ENCODE results near the gene SLAMF6.
"Not testable (repeated sequence)": the region's sequence is repeated elsewhere in the genome, so short reads cannot be mapped to it uniquely, and the experiment has no call there.

Gene SLAMF6

GRCh38 chr1:160542303-160542945 is 19.4 kb upstream of the SLAMF6 start:
- no peak for DNase-seq

- no peak for DNase-seq
These were observed 18.7 kb upstream of the SLAMF6 start for GRCh38 chr1:160541622-160542302.

GRCh38 chr1:160540859-160541233 is 17.8 kb upstream of the SLAMF6 start:
- DNase-seq = no peak

GRCh38 chr1:160539990-160540858 is 17.2 kb upstream of the SLAMF6 start:
- DNase-seq = no peak

GRCh38 chr1:160539684-160539989 is 16.6 kb upstream of the SLAMF6 start:
- no peak for DNase-seq

GRCh38 chr1:160538985-160539651 is 16.1 kb upstream of the SLAMF6 start:
- DNase-seq = no peak

- DNase-seq = no peak
These were observed 14.9 kb upstream of the SLAMF6 start for GRCh38 chr1:160537714-160538665.

- DNase-seq = no peak
These were observed 12.0 kb upstream of the SLAMF6 start for GRCh38 chr1:160534823-160535605.

GRCh38 chr1:160532557-160532813 is 9.4 kb upstream of the SLAMF6 start:
- not testable (repeated sequence) for DNase-seq

GRCh38 chr1:160531809-160532556 is 8.9 kb upstream of the SLAMF6 start:
- not testable (repeated sequence) for DNase-seq

- not testable (repeated sequence) for DNase-seq
These were observed 6.4 kb upstream of the SLAMF6 start for GRCh38 chr1:160529401-160529952.

- DNase-seq = not testable (repeated sequence)
These were observed 734 bp upstream of the SLAMF6 start for GRCh38 chr1:160523789-160524188.

GRCh38 chr1:160522136-160522535 is 919 bp downstream of the SLAMF6 start:
- no peak for DNase-seq

GRCh38 chr1:160521554-160521953 is 1.5 kb downstream of the SLAMF6 start:
- DNase-seq = no peak

- DNase-seq = no peak
These were observed 2.1 kb downstream of the SLAMF6 start for GRCh38 chr1:160520999-160521398.

GRCh38 chr1:160520582-160520981 is 2.5 kb downstream of the SLAMF6 start:
- no peak for DNase-seq

GRCh38 chr1:160519642-160520435 is 3.2 kb downstream of the SLAMF6 start:
- no peak for DNase-seq

GRCh38 chr1:160517519-160517918 is 5.5 kb downstream of the SLAMF6 start:
- DNase-seq = not testable (repeated sequence)

GRCh38 chr1:160515908-160516307 is 7.1 kb downstream of the SLAMF6 start:
- not testable (repeated sequence) for DNase-seq

Data from fibroblast of skin of abdomen (primary cell).